Measurements from ENCODE around the gene B4GALT3. TPM values are rescaled to one million over a fixed set of nuclear protein-coding genes. Genes with fewer than 3 reads are reported as not detected.

Gene B4GALT3
- total and polyA plus RNA-seq, 9 of the 15 experiments (the other 6 are each of a cell fraction or from before 2014, with no cell fraction given): 31.2 to 103 (median 46.1) TPM

GRCh38 chr1:161225534-161226319, 48.4 kb upstream of the B4GALT3 start, which contains the start of gene TOMM40L (continued):
- TF ChIP-seq SMARCA5 (IDR thresholded peaks at IDR 0.05) (no peak), POLR2G (IDR thresholded peaks at IDR 0.05; ENCODE audit: low read depth, low read length) (peak; percentile 54; the same call in 1 of the 2 replicates), POLR2A (conservative IDR thresholded peaks at IDR 0.05) (peak; percentile 87), BACH1 (tag; IDR thresholded peaks at IDR 0.05) (peak; percentile 51; the same call in 1 of the 2 replicates), FOXK2 (conservative IDR thresholded peaks at IDR 0.05 in 1 of 2, IDR thresholded peaks at IDR 0.05 in 1 of 2; ENCODE audit: low read depth in 2 of 2) (peak in 1 of 2 experiments; percentile 61; a peak in 1 of 4 replicates), CREM (IDR thresholded peaks at IDR 0.05; ENCODE audit: low read depth) (peak; percentile 63; the same call in 1 of the 2 replicates), ESRRB (CRISPR knock-in tag; IDR thresholded peaks at IDR 0.05; ENCODE audit: borderline replicate concordance) (no peak), ESRRA (IDR thresholded peaks at IDR 0.05; ENCODE audit: borderline replicate concordance, low read depth) (peak; percentile 89), YBX1 (IDR thresholded peaks at IDR 0.05) (no peak), RBM25 (IDR thresholded peaks at IDR 0.05; ENCODE audit: low read depth, low read length, severe bottlenecking) (peak; percentile 88), FIP1L1 (IDR thresholded peaks at IDR 0.05; ENCODE audit: low read depth, low read length, poor library complexity, severe bottlenecking) (no peak), CBX3 (IDR thresholded peaks at IDR 0.05; ENCODE audit: borderline replicate concordance in 1 of 2, low read length in 2 of 2) (peak in 1 of 2 experiments; percentile 8; a peak in 1 of 3 replicates), MYNN (IDR thresholded peaks at IDR 0.05) (no peak), MYNN (CRISPR knock-in tag; IDR thresholded peaks at IDR 0.05) (no peak), KLF6 (CRISPR knock-in tag; IDR thresholded peaks at IDR 0.05; ENCODE audit: borderline replicate concordance) (no peak), STAG1 (CRISPR knock-in tag; IDR thresholded peaks at IDR 0.05; ENCODE audit: borderline replicate concordance) (no peak), RBM15 (IDR thresholded peaks at IDR 0.05; ENCODE audit: insufficient read depth, low read length) (no peak), DMBX1 (CRISPR knock-in tag; IDR thresholded peaks at IDR 0.05; ENCODE audit: borderline replicate concordance) (no peak), ZNF23 (CRISPR knock-in tag; IDR thresholded peaks at IDR 0.05) (no peak), MCM5 (IDR thresholded peaks at IDR 0.05; ENCODE audit: low read depth) (no peak), HMG20B (CRISPR knock-in tag; IDR thresholded peaks at IDR 0.05) (no peak), ZNF668 (CRISPR knock-in tag; IDR thresholded peaks at IDR 0.05) (no peak), CREBBP (IDR thresholded peaks at IDR 0.05; ENCODE audit: low read depth, low read length) (no peak), PCBP2 (IDR thresholded peaks at IDR 0.05; ENCODE audit: low read depth, low read length, poor library complexity, severe bottlenecking) (no peak), ZBTB12 (CRISPR knock-in tag; IDR thresholded peaks at IDR 0.05) (no peak)
- TF ChIP-seq, protein P1, sequence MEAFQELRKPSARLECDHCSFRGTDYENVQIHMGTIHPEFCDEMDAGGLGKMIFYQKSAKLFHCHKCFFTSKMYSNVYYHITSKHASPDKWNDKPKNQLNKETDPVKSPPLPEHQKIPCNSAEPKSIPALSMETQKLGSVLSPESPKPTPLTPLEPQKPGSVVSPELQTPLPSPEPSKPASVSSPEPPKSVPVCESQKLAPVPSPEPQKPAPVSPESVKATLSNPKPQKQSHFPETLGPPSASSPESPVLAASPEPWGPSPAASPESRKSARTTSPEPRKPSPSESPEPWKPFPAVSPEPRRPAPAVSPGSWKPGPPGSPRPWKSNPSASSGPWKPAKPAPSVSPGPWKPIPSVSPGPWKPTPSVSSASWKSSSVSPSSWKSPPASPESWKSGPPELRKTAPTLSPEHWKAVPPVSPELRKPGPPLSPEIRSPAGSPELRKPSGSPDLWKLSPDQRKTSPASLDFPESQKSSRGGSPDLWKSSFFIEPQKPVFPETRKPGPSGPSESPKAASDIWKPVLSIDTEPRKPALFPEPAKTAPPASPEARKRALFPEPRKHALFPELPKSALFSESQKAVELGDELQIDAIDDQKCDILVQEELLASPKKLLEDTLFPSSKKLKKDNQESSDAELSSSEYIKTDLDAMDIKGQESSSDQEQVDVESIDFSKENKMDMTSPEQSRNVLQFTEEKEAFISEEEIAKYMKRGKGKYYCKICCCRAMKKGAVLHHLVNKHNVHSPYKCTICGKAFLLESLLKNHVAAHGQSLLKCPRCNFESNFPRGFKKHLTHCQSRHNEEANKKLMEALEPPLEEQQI (IDR thresholded peaks at IDR 0.05): no peak

Data from K562 (cell line).